ENCODE data around the gene LMX1B.

The LMX1B gene

DNA sequence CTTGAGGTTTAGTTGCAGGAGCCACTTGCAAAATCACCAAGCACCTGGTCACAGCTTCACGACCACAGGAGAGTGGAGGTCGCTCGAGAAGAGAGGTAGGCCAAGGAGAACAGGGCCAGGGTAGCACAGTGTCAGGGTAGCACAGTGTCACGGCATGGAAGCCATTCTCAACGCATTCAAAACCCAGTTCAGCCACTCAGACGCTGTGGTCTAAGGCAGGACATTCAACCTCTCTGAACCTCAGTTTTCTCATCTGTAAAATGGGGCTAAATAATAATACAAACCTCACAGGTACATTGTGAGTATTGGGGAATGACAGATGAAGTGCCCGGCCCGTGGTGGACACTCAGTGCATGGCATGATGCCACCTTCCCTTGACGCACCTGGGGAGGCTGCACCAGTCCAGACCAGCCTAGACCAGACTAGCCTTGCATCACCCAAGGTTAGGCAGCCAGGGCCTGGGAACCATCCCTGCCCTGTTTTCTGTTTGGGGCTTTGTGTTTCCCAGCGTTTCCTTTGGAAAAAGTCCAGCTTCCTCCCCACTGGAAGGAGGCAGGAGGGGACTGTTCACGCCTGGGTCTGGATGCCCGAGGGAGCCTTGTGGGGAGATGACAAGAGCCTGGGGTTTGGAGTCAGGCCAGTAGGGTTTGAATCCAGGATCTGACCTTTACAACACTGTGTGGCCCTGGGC is 7.8 kb upstream of the LMX1B start:
- TF ChIP-seq CTCF (conservative IDR thresholded peaks at IDR 0.05) (no peak), ZFX (IDR thresholded peaks at IDR 0.05) (no peak)

DNA sequence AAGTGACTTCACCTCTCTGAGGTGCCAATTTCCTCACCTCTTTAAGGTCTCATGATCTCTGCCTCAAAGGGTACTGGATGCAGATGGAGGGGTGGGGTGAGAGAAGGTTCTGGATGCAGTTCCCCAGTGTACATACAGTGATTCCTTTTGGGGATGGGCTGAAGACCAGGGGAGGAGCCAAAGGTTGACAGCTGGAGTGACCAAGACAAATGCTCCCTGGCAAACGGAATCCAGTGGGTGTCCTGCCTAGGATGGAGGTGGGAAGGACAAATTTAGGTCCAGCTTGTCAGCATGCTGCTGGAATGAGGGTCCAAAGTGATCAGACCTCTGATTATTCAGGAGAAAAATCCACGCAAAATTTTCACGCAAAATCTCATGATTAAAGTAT is 7.3 kb upstream of the LMX1B start:
- TF ChIP-seq ZFX (IDR thresholded peaks at IDR 0.05) = no peak
- H3K27ac ChIP-seq = no peak overlapping the region

More for the DNA sequence above, 7.8 kb upstream of the LMX1B start:
- H3K27ac ChIP-seq = no peak overlapping the region

DNA sequence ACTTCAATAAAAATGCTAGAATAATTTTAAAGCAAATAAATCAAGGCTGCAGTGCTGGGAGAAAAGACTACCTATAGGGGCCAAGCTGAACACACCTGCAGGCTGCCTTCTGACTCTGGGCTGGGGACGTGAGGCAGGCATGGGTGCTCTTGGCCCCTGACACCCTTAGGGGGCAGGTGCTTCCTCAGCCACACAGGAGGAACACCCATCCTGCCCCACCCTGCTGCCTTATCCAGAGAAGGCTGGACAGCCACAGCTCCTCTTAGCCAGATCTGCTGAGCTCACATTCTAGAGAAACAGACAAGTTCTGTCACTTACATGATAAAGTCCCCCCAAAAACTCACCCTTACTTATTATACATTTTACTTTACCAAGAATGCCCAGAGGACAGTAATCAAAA is 6.6 kb upstream of the LMX1B start:
- TF ChIP-seq CTCF (conservative IDR thresholded peaks at IDR 0.05) (no peak), ZFX (IDR thresholded peaks at IDR 0.05) (no peak)
- H3K27ac ChIP-seq = no peak overlapping the region

- no peak overlapping the region for H3K27ac ChIP-seq
- no peak for TF ChIP-seq ZFX (IDR thresholded peaks at IDR 0.05)
- TF ChIP-seq CTCF (conservative IDR thresholded peaks at IDR 0.05) = no peak
Measured at GRCh38 chr9:126607731-126608130, 6.0 kb upstream of the LMX1B start.

GRCh38 chr9:126608551-126608950 is 5.2 kb upstream of the LMX1B start:
- TF ChIP-seq ZFX (IDR thresholded peaks at IDR 0.05) = no peak
- no peak for TF ChIP-seq CTCF (conservative IDR thresholded peaks at IDR 0.05)
- H3K27ac ChIP-seq = no peak overlapping the region

DNA sequence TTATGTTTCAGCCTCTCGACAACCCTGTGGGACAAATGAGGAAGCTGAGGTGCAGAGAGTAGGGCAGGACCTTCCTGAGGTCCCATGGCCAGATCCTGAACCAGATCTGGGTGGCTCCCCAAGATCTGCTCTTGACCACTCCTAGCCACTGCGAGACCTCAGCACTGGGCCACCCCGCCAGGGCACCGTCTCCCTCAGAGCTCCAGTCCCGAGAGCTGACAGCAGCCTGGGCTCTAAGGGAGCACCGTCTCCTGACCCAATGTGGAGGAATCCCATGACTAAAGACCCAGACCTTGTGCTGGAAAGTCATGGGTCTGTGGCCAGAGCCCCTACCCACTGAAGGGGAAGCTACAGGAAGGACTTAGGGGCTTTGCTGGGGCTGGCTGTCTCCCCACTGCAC is 4.5 kb upstream of the LMX1B start:
- TF ChIP-seq CTCF (conservative IDR thresholded peaks at IDR 0.05) (no peak), ZFX (IDR thresholded peaks at IDR 0.05) (no peak)
- no peak overlapping the region for H3K27ac ChIP-seq

GRCh38 chr9:126609711-126610388 is 3.9 kb upstream of the LMX1B start:
- TF ChIP-seq ZFX (IDR thresholded peaks at IDR 0.05) (no peak), CTCF (conservative IDR thresholded peaks at IDR 0.05) (no peak)
- no peak overlapping the region for H3K27ac ChIP-seq

- TF ChIP-seq CTCF (conservative IDR thresholded peaks at IDR 0.05) (no peak), ZFX (IDR thresholded peaks at IDR 0.05) (no peak)
- H3K27ac ChIP-seq = no peak overlapping the region
Measured at GRCh38 chr9:126611193-126611591, 2.5 kb upstream of the LMX1B start.

Data from C4-2B (cell line).